ENCODE data around the gene LBH.

Gene LBH

DNA sequence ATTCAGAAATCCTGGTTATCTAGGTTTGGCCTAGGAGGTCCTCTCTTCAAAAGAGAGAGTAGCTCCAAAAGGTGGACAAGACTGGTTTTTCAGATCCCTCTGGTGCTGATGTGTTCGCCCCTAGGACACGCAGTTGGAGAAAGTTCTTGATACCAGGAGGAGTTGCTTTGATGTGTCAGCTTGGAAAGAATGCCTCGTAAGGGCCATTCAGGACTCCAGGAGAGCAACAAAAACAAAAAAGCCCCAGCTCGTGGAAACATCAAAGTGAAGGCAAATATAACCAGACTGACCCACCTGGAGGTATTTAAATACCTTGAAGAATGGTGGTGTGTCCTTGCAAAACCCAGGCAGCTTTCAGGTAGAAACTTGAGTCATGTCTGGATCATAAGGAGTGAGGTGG lies 12.5 kb upstream of the LBH start:
- TF ChIP-seq, protein P1, sequence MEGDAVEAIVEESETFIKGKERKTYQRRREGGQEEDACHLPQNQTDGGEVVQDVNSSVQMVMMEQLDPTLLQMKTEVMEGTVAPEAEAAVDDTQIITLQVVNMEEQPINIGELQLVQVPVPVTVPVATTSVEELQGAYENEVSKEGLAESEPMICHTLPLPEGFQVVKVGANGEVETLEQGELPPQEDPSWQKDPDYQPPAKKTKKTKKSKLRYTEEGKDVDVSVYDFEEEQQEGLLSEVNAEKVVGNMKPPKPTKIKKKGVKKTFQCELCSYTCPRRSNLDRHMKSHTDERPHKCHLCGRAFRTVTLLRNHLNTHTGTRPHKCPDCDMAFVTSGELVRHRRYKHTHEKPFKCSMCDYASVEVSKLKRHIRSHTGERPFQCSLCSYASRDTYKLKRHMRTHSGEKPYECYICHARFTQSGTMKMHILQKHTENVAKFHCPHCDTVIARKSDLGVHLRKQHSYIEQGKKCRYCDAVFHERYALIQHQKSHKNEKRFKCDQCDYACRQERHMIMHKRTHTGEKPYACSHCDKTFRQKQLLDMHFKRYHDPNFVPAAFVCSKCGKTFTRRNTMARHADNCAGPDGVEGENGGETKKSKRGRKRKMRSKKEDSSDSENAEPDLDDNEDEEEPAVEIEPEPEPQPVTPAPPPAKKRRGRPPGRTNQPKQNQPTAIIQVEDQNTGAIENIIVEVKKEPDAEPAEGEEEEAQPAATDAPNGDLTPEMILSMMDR (IDR thresholded peaks at IDR 0.05; ENCODE audit: unreplicated experiment in 3 of 3), result no peak
- Mint-ChIP-seq H3K4me1 (peaks cover 40% of the 10 kb centered on the region), H3K27ac (no peak overlapping the region), H3K4me3 (no peak overlapping the region), H3K36me3 (ENCODE audit: low read depth) (no peaks in the 10 kb centered on the region), H3K9me3 (no peaks in the 10 kb centered on the region), H3K27me3 (ENCODE audit: low read depth) (peaks cover 13% of the 10 kb centered on the region)

DNA sequence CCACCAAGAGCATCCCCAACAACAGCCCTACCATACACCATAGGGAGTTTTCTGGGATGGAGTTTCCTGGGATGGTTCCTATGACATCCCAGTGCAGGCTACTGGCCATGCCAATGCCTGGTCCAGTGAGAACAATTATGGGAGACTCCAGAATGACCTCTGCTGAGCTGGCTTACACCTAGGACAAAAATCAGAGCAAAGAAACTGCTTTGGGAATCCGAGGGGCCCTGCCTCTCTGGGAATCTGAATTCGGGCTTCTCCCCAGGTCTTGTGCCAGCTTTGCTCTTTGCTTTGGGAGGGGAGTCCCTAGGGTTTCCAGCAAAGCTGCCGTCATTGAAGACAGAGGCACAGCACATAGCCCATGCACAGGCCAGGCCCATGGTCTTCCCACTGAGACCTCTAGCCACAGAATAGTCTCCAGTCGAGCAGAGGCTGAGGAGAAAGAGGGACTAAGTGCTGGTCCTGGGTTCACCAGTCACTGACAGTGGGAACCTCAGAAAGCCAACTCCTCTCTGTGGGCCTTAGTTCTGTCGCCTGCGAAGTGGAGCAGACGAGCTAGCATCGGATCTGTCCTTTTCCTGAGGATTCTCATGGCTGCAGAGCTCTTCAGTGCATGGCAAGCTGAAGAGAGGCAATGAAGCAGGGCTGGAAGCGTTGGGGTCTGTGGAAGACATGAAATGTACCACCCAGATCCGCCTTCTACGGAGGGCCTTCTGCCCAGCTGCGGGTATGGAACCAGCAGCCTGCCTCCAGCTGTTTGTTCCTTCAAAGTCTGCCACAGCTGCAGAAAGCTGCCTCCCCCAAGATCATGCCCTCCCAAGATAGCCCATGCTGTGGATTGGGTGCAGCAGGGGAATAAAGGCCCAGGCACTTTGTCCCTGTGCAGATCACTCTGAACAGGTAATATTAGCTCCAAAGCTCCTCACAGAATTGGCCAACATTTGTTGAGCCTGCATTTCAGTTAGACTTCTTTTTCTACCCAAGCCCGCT lies 11.2 kb upstream of the LBH start:
- Mint-ChIP-seq H3K27ac (peak overlapping the region in 1 of 3 experiments; percentile 59), H3K27me3 (ENCODE audit: low read depth) (peaks cover 13% of the 10 kb centered on the region)

DNA sequence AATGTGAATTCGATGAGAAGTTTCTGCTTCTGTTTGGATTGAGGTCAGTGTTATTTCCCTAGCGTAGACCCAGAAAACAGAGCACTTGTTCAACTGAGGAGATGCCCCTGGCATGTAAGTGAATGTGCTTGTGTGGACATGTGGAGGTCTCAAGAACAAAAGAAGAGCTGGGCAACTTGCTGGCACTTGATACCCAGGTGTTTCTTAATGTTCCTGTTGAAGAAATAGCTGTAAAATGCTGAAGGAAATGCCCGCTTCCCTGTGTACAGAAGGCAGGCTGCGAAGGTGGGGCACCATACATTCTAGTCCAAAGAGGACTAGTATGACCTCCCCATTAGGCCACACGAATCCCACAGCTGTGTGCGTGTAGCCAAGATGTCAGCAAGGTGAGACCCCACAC lies 9.8 kb upstream of the LBH start:
- Mint-ChIP-seq H3K27ac (peak overlapping the region in 1 of 3 experiments; percentile 9), H3K27me3 (ENCODE audit: low read depth) (peaks cover 13% of the 10 kb centered on the region), H3K36me3 (ENCODE audit: low read depth) (no peaks in the 10 kb centered on the region), H3K4me3 (no peak overlapping the region), H3K4me1 (peaks cover 46% of the 10 kb centered on the region), H3K9me3 (no peaks in the 10 kb centered on the region)
- TF ChIP-seq, protein P1 (IDR thresholded peaks at IDR 0.05; ENCODE audit: unreplicated experiment in 3 of 3), result no peak

More for the DNA sequence above, 11.2 kb upstream of the LBH start:
- Mint-ChIP-seq H3K4me1 (peaks cover 45% of the 10 kb centered on the region), H3K36me3 (ENCODE audit: low read depth) (no peaks in the 10 kb centered on the region), H3K4me3 (no peak overlapping the region), H3K9me3 (no peaks in the 10 kb centered on the region)
- TF ChIP-seq, protein P1 (IDR thresholded peaks at IDR 0.05; ENCODE audit: unreplicated experiment in 3 of 3), result no peak

DNA sequence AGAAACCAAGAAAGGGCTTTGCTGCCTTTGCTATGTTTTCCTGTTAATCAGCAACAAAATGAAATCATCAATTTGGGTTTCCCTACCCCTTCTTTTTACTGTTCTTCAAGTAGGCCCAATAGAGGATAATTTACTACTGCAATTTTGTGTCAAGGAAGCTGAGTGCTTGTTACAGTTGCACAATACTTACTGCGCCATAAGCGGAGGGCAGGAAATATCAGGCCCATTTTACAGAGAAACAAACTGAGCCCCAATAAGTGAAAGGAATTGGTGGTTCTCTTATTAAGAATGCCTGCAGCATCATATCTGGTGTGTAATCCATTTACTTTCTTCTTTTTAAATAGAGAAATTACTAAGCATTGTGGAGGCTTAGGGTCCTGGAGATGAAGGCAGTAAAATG lies 9.3 kb upstream of the LBH start:
- Mint-ChIP-seq H3K4me1 (peaks cover 46% of the 10 kb centered on the region), H3K9me3 (no peaks in the 10 kb centered on the region), H3K27ac (no peak overlapping the region), H3K36me3 (ENCODE audit: low read depth) (no peaks in the 10 kb centered on the region), H3K27me3 (ENCODE audit: low read depth) (peaks cover 13% of the 10 kb centered on the region), H3K4me3 (no peak overlapping the region)
- TF ChIP-seq, protein P1 (IDR thresholded peaks at IDR 0.05; ENCODE audit: unreplicated experiment in 3 of 3), result no peak

DNA sequence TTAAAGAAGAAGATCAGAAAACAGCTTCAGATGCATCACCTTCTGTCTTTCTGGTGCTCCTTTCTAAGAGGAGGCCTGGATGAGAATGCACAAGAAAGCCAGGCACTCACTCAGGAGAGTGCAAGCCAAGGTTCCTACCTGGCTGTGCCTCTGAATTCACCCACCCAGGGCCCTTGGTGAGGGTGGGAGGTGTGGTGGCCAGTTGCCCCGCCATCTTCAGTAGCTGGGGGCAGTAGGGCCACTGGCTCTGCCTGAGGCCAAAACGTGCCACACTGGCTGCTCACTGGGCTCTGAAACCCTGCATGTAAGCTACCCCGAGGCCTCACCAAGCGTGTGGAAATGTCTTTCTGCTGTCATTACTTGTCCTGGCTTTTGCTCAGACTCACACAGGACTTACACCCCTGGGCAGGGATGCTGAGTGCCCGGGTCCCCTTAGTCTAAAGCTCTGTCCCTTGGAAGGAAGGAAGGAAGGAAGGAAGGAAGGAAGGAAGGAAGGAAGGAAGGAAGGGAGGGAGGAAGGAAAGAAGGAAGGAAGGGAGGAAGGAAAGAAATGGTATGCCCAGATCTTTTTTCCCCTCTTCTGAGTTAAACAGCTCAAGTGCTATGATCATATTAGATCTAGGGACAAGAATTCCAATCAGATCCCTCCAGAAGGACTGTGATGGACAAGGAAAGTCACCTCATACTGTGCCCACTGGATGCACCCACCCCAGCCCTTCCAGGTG lies 8.5 kb upstream of the LBH start:
- Mint-ChIP-seq H3K36me3 (ENCODE audit: low read depth) (no peaks in the 10 kb centered on the region), H3K27ac (peak overlapping the region in 2 of 3 experiments; percentile 52 to 99), H3K4me1 (peaks cover 46% of the 10 kb centered on the region), H3K9me3 (no peaks in the 10 kb centered on the region), H3K4me3 (no peak overlapping the region), H3K27me3 (ENCODE audit: low read depth) (peaks cover 16% of the 10 kb centered on the region)
- TF ChIP-seq, protein P1 (IDR thresholded peaks at IDR 0.05; ENCODE audit: unreplicated experiment in 3 of 3), result no peak

All from nephron (organoid).